Measurements from ENCODE around the gene ACTN1. TPM values are rescaled to one million over a fixed set of nuclear protein-coding genes. Genes with fewer than 3 reads are reported as not detected.

Gene ACTN1
- total RNA-seq, 1 donor from 2014 or later, result 1,102 TPM

GRCh38 chr14:68929623-68930307 is 49.3 kb downstream of the ACTN1 start:
- no peak for TF ChIP-seq CTCF (IDR thresholded peaks at IDR 0.05)
- Mint-ChIP-seq H3K27me3 (ENCODE audit: low read depth) (no peaks in the 10 kb centered on the region), H3K4me1 (ENCODE audit: low read depth) (peaks cover 89% of the 10 kb centered on the region), H3K36me3 (ENCODE audit: low read depth) (peaks cover 39% of the 10 kb centered on the region), H3K27ac (ENCODE audit: unreplicated experiment) (peak overlapping the region; percentile 68), H3K9me3 (ENCODE audit: low read depth) (no peaks in the 10 kb centered on the region), H3K4me3 (ENCODE audit: unreplicated experiment) (no peak overlapping the region)
- no peak for DNase-seq (ENCODE audit: low spot score)

- TF ChIP-seq CTCF (IDR thresholded peaks at IDR 0.05), result no peak
- no peaks in the 10 kb centered on the region for H3K27me3 Mint-ChIP-seq (ENCODE audit: low read depth)
- peaks cover 89% of the 10 kb centered on the region for H3K4me1 Mint-ChIP-seq (ENCODE audit: low read depth)
- H3K9me3 Mint-ChIP-seq (ENCODE audit: low read depth), result no peaks in the 10 kb centered on the region
- no peak overlapping the region for H3K4me3 Mint-ChIP-seq (ENCODE audit: unreplicated experiment)
- DNase-seq (ENCODE audit: low spot score), result no peak
- H3K36me3 Mint-ChIP-seq (ENCODE audit: low read depth), result peaks cover 43% of the 10 kb centered on the region
- peak overlapping the region; percentile 83 for H3K27ac Mint-ChIP-seq (ENCODE audit: unreplicated experiment)
These were observed 50.1 kb downstream of the ACTN1 start for GRCh38 chr14:68928770-68929550.

- peaks cover 91% of the 10 kb centered on the region for H3K4me1 Mint-ChIP-seq (ENCODE audit: low read depth)
- no peak overlapping the region for H3K4me3 Mint-ChIP-seq (ENCODE audit: unreplicated experiment)
- TF ChIP-seq CTCF (IDR thresholded peaks at IDR 0.05), result no peak
- H3K27me3 Mint-ChIP-seq (ENCODE audit: low read depth), result no peaks in the 10 kb centered on the region
- DNase-seq (ENCODE audit: low spot score), result no peak
- H3K36me3 Mint-ChIP-seq (ENCODE audit: low read depth), result peaks cover 45% of the 10 kb centered on the region
- H3K9me3 Mint-ChIP-seq (ENCODE audit: low read depth), result no peaks in the 10 kb centered on the region
- peak overlapping the region; percentile 83 for H3K27ac Mint-ChIP-seq (ENCODE audit: unreplicated experiment)
These were observed 51.0 kb downstream of the ACTN1 start for GRCh38 chr14:68927956-68928675.

GRCh38 chr14:68927089-68927488 is 52.0 kb downstream of the ACTN1 start:
- Mint-ChIP-seq H3K27me3 (ENCODE audit: low read depth) (no peaks in the 10 kb centered on the region), H3K36me3 (ENCODE audit: low read depth) (peaks cover 47% of the 10 kb centered on the region), H3K4me3 (ENCODE audit: unreplicated experiment) (no peak overlapping the region), H3K27ac (ENCODE audit: unreplicated experiment) (peak overlapping the region; percentile 64), H3K9me3 (ENCODE audit: low read depth) (no peaks in the 10 kb centered on the region), H3K4me1 (ENCODE audit: low read depth) (peaks cover 93% of the 10 kb centered on the region)
- DNase-seq (ENCODE audit: low spot score), result no peak
- no peak for TF ChIP-seq CTCF (IDR thresholded peaks at IDR 0.05)

- TF ChIP-seq CTCF (IDR thresholded peaks at IDR 0.05), result peak; percentile 73
- H3K27me3 Mint-ChIP-seq (ENCODE audit: low read depth), result no peaks in the 10 kb centered on the region
- peaks cover 44% of the 10 kb centered on the region for H3K36me3 Mint-ChIP-seq (ENCODE audit: low read depth)
- peaks cover 94% of the 10 kb centered on the region for H3K4me1 Mint-ChIP-seq (ENCODE audit: low read depth)
- DNase-seq (ENCODE audit: low spot score), result no peak
- peak overlapping the region; percentile 64 for H3K27ac Mint-ChIP-seq (ENCODE audit: unreplicated experiment)
- no peaks in the 10 kb centered on the region for H3K9me3 Mint-ChIP-seq (ENCODE audit: low read depth)
- H3K4me3 Mint-ChIP-seq (ENCODE audit: unreplicated experiment), result no peak overlapping the region
These were observed 52.9 kb downstream of the ACTN1 start for GRCh38 chr14:68926236-68926635.
